T-cell (primary cell): Measurements from ENCODE around the gene ZNF423. TPM values are rescaled to one million over a fixed set of nuclear protein-coding genes. Genes with fewer than 3 reads are reported as not detected.

Source experiments
- ATAC-seq, 4 experiments: fragments of 200-7000 bp in 3 of 4; fragments of 150-1000 bp in 1 of 4; cut with Tn5 transposase; replicated peaks in 1 of 4; 1 replicate in 3 of 4; 2 replicates in 1 of 4; pipeline ENCODE4 v1.10.0; 2021; ENCODE audit warnings: moderate library complexity in 3 of 4, mild to moderate bottlenecking in 2 of 4, moderate number of reproducible peaks in 1 of 4
- CTCF ChIA-PET, 2 donors: fragments of 300-600 bp; sonication (Branson Sonifier 250); formaldehyde crosslinking; loops; one replicate each; lab custom pipeline; 2022; ENCODE audit warnings: antibody characterized with exemption in 2 of 2; lab: Charles Lee
- POLR2A ChIA-PET, 2 donors: fragments of 300-600 bp; sonication (Branson Sonifier 250); formaldehyde crosslinking; loops; one replicate each; lab custom pipeline; 2022; ENCODE audit warnings: antibody characterized with exemption in 2 of 2; lab: Charles Lee
- DNase-seq, 35 experiments: peaks; one replicate each; pipeline versions ENCODE4 v3.0.0 to v3.0.0-alpha.2; 2013 to 2023
- H3K27ac ChIP-seq: one replicate; pipeline ENCODE4 v1.5.1; 2013; ENCODE audit warnings: low read length
- H3K27me3 ChIP-seq, 2 experiments: replicated peaks in 1 of 2; 1 replicate in 1 of 2; 2 replicates in 1 of 2; pipeline versions ENCODE4 v1.6.1 to v1.7.0; 2013; ENCODE audit warnings: low read length in 1 of 2, mixed read lengths in 1 of 2; ENCODE audit not compliant: control insufficient read depth in 2 of 2, insufficient read depth in 2 of 2; ENCODE audit errors: extremely low read depth in 1 of 2
- H3K36me3 ChIP-seq, 2 donors: 1 replicate in 1 of 2; 2 replicates in 1 of 2; pipeline versions ENCODE4 v1.6.1 to v1.7.0; 2013; ENCODE audit warnings: low read length in 1 of 2; ENCODE audit not compliant: control insufficient read depth in 2 of 2, insufficient read depth in 1 of 2; ENCODE audit errors: extremely low read depth in 1 of 2
- H3K4me1 ChIP-seq, 2 experiments: 1 replicate in 1 of 2; 2 replicates in 1 of 2; pipeline versions ENCODE4 v1.6.1 to v1.7.0; 2013; ENCODE audit warnings: low read length in 2 of 2, mixed read lengths in 1 of 2; ENCODE audit not compliant: insufficient read depth in 2 of 2, control insufficient read depth in 1 of 2; ENCODE audit errors: extremely low read depth in 1 of 2
- H3K4me3 ChIP-seq, 2 donors: 1 replicate in 1 of 2; 2 replicates in 1 of 2; pipeline versions ENCODE4 v1.5.1 to v1.7.0; 2013; ENCODE audit warnings: mild to moderate bottlenecking in 2 of 2, low read length in 1 of 2, moderate library complexity in 1 of 2; ENCODE audit not compliant: control insufficient read depth in 1 of 2; ENCODE audit errors: extremely low read depth in 1 of 2
- H3K9me3 ChIP-seq: 2 replicates; pipeline ENCODE4 v1.7.0; 2013
- H3K27ac Mint-ChIP-seq, 2 donors: one replicate each; pipeline ENCODE4 v1.8.0; 2020 to 2021; ENCODE audit warnings: mild to moderate bottlenecking in 2 of 2, mixed read lengths in 2 of 2
- H3K27me3 Mint-ChIP-seq, 2 donors: one replicate each; pipeline ENCODE4 v1.8.0; 2021 to 2022; ENCODE audit warnings: mixed read lengths in 2 of 2
- H3K36me3 Mint-ChIP-seq: one replicate; pipeline ENCODE4 v1.8.0; 2021; ENCODE audit warnings: mixed read lengths
- H3K4me1 Mint-ChIP-seq, 3 donors: one replicate each; pipeline ENCODE4 v1.8.0; 2020 to 2022; ENCODE audit warnings: mixed read lengths in 3 of 3, mild to moderate bottlenecking in 1 of 3
- H3K4me3 Mint-ChIP-seq, 3 donors: one replicate each; pipeline ENCODE4 v1.8.0; 2020 to 2022; ENCODE audit warnings: mild to moderate bottlenecking in 3 of 3, mixed read lengths in 3 of 3, moderate library complexity in 3 of 3
- H3K9me3 Mint-ChIP-seq, 3 donors: one replicate each; pipeline ENCODE4 v1.8.0; 2020 to 2022; ENCODE audit warnings: mixed read lengths in 3 of 3
- WGBS: methylation state at CpG from one replicate; pipeline ENCODE4 v1.1.5; 2013; ENCODE audit warnings: missing lambda C conversion rate; ENCODE audit not compliant: insufficient coverage; 5-methylcytosine and 5-hydroxymethylcytosine counted together
- total RNA-seq, 35 experiments: library from RNA in 6 of 35; stranded (reverse) in 6 of 35; fragments of 120-200 nt in 1 of 35; gene quantifications; one replicate each; pipeline versions ENCODE4 v1.2.1 to v1.2.4 and lab custom pipeline; 2013 to 2026

The ZNF423 gene
- total RNA-seq, 5 donors from 2014 or later (not counting 1 experiment from before 2014, with no cell fraction given), result 0.07 to 0.12 TPM; not detected in 3

DNA sequence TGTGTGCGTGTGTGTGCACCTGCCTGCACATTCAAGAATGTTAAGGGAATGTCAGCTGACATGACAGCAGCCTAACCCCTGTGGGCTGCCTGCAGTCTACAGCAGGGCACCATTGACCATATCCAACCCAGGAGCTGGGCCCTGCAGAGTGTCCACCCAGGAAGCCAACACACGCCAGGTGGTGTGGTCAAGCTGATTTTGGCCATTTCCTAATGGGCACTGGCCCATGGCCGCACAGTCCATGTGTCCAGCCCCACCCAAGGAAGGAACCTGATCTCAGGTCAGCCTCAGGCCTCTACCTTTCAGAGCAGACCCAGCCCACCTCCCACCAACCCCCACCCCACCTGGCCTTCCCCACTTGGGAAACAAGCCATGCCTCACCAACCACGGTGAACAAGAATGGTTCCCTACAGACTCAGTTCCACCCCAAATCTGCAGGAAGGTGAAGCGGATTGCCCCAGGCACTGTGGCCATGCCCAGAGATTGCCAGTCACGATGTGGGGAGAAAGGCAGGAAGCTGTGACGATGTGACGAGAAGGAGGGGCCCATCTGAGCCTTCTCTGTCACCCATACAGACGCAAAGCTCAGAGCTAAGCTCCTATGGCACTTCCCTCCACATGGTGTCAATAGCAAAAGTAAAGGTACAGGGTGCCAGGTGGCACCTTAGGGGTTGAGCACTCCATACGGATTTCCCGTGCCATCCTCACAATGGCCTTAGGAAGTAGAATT lies 77.5 kb downstream of the ZNF423 start:
- WGBS, result 86% methylated on average over 3 of the region's 11 CpGs
- Mint-ChIP-seq H3K4me3 (no peak overlapping the region), H3K27ac (no peak overlapping the region), H3K4me1 (no peaks in the 10 kb centered on the region), H3K27me3 (peaks cover 3 to 7% of the 10 kb centered on the region in 2 donors), H3K36me3 (no peaks in the 10 kb centered on the region), H3K9me3 (no peaks in the 10 kb centered on the region)
- ATAC-seq (no peak), DNase-seq (no peak)
- ChIA-PET CTCF (no interaction called here), POLR2A (no interaction called here)
- Histone ChIP-seq H3K4me3 (no peak overlapping the region), H3K27ac (no peak overlapping the region), H3K4me1 (no peaks in the 10 kb centered on the region), H3K9me3 (no peaks in the 10 kb centered on the region), H3K27me3 (peaks cover 0 to 5% of the 10 kb centered on the region in 2 experiments), H3K36me3 (no peaks in the 10 kb centered on the region)

DNA sequence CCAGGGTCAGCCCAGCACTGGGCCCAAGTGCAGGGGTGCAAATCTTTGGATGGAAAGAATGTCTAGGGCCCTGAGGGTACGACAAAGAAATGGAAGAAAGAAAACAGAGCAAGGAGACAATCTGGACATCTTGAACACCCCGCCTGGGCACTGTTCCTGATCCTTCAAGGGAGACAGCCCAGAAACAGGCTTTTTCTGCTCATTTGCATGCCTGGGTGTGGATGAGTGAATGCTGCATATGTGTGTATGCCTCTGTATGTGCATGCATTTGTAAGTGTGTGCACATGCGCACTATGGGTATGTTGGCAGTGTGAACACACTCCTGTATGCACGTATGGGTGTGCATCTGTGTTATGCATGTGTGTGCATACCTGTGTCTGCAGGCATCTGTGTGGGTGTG lies 79.2 kb downstream of the ZNF423 start:
- Mint-ChIP-seq H3K4me1 (no peaks in the 10 kb centered on the region), H3K27ac (no peak overlapping the region), H3K4me3 (no peak overlapping the region), H3K9me3 (no peaks in the 10 kb centered on the region), H3K27me3 (peaks cover 3 to 7% of the 10 kb centered on the region in 2 donors), H3K36me3 (no peaks in the 10 kb centered on the region)
- ChIA-PET CTCF (no interaction called here), POLR2A (no interaction called here)
- Histone ChIP-seq H3K27ac (no peak overlapping the region), H3K4me1 (no peaks in the 10 kb centered on the region), H3K27me3 (peaks cover 0 to 5% of the 10 kb centered on the region in 2 experiments), H3K4me3 (no peak overlapping the region), H3K9me3 (no peaks in the 10 kb centered on the region), H3K36me3 (no peaks in the 10 kb centered on the region)
- no peak for DNase-seq
- WGBS, result 86% methylated on average over 4 of the region's 4 CpGs
- no peak for ATAC-seq

DNA sequence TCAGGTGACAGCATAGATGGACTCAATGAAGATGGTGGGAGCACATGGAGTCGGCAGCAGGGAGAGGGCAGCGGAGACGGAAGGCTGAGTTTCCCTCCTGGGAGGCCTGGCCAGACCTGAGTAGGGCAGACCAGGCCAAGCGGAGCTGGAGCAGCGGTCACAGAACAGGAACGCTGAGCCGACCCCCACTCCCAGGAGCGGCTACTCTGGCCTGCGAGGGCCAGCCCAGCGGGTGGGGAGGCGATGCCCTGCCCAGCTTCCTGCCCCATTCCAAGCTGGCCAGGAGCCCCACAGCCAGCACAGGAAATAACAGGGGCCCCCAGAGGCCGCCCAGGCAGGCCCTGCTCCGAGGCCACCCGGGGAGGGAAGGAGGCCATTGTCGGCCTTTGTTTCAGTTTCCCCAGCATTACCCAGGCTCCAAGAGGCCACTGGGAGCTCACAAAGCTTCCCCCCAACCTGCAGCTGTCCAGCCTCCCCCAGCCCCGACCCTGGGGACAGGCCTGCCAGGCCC lies 79.8 kb downstream of the ZNF423 start:
- ATAC-seq, result no peak
- no peak overlapping the region for H3K27ac Mint-ChIP-seq
- 81% methylated on average over 12 of the region's 16 CpGs for WGBS
- DNase-seq, result no peak
- no peaks in the 10 kb centered on the region for H3K36me3 Mint-ChIP-seq
- H3K4me1 ChIP-seq, result no peaks in the 10 kb centered on the region
- no peaks in the 10 kb centered on the region for H3K4me1 Mint-ChIP-seq
- H3K27me3 ChIP-seq, result peaks cover 0 to 5% of the 10 kb centered on the region in 2 experiments
- H3K27ac ChIP-seq, result no peak overlapping the region
- H3K9me3 ChIP-seq, result no peaks in the 10 kb centered on the region
- no peak overlapping the region for H3K4me3 ChIP-seq
- no peaks in the 10 kb centered on the region for H3K9me3 Mint-ChIP-seq
- H3K27me3 Mint-ChIP-seq, result peaks cover 3 to 7% of the 10 kb centered on the region in 2 donors
- POLR2A ChIA-PET, result no interaction called here
- H3K4me3 Mint-ChIP-seq, result no peak overlapping the region
- H3K36me3 ChIP-seq, result no peaks in the 10 kb centered on the region
- CTCF ChIA-PET, result no interaction called here

DNA sequence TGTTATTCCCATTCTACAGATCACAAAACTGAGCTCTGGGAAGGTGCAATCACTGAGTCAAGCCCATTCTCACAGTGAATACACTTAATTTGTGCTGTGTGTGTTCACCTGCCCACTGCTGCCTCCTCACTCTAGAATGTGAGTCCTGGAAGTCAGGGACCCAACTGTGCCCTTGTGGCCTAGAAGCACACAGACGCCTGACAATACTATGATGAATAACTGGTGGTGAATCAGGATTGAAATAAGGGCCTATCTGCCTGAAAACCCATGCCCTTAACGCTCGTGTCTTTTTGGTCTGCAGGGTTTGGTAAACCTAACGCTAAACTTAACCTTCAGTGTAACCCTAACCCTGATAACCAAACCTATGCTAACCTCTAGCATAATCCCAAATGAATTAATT lies 80.3 kb downstream of the ZNF423 start:
- Mint-ChIP-seq H3K27ac (no peak overlapping the region), H3K36me3 (no peaks in the 10 kb centered on the region), H3K4me1 (no peaks in the 10 kb centered on the region), H3K9me3 (no peaks in the 10 kb centered on the region), H3K27me3 (peaks cover 3 to 7% of the 10 kb centered on the region in 2 donors), H3K4me3 (no peak overlapping the region)
- ChIA-PET POLR2A (no interaction called here), CTCF (no interaction called here)
- Histone ChIP-seq H3K36me3 (no peaks in the 10 kb centered on the region), H3K27ac (no peak overlapping the region), H3K4me3 (no peak overlapping the region), H3K4me1 (no peaks in the 10 kb centered on the region), H3K27me3 (peaks cover 0 to 5% of the 10 kb centered on the region in 2 experiments), H3K9me3 (no peaks in the 10 kb centered on the region)
- ATAC-seq (no peak), DNase-seq (no peak)
- no CpG with 5 or more reads among the region's 4 CpGs for WGBS

DNA sequence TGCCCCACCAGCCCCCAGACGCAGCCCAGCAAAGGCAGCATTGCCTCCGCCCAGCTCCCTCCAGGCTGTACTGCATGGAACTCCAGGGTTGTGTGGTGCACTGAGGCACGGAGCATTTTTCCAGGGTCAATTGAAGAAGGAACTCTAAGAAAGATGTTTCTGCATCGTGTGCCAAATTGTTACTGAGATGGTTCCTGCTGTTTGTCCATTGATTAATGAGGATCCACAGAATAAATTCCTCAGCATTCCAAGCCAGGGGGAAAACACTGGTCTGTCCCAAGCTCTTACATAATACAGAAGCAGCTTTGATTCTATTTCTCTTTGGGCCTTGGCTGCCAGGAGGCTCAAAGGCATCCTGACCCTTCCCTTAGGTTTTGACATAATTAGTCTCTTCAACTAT lies 80.9 kb downstream of the ZNF423 start:
- Mint-ChIP-seq H3K4me1 (no peaks in the 10 kb centered on the region), H3K4me3 (no peak overlapping the region), H3K27ac (no peak overlapping the region), H3K27me3 (peaks cover 3 to 7% of the 10 kb centered on the region in 2 donors), H3K36me3 (no peaks in the 10 kb centered on the region), H3K9me3 (no peaks in the 10 kb centered on the region)
- WGBS, result 82% methylated on average over 3 of the region's 4 CpGs
- peaks cover 0 to 5% of the 10 kb centered on the region in 2 experiments for H3K27me3 ChIP-seq
- H3K4me3 ChIP-seq, result no peak overlapping the region
- H3K4me1 ChIP-seq, result no peaks in the 10 kb centered on the region
- ATAC-seq, result no peak
- POLR2A ChIA-PET, result no interaction called here
- no peak overlapping the region for H3K27ac ChIP-seq
- CTCF ChIA-PET, result no interaction called here
- no peaks in the 10 kb centered on the region for H3K9me3 ChIP-seq
- DNase-seq, result no peak
- H3K36me3 ChIP-seq, result no peaks in the 10 kb centered on the region

DNA sequence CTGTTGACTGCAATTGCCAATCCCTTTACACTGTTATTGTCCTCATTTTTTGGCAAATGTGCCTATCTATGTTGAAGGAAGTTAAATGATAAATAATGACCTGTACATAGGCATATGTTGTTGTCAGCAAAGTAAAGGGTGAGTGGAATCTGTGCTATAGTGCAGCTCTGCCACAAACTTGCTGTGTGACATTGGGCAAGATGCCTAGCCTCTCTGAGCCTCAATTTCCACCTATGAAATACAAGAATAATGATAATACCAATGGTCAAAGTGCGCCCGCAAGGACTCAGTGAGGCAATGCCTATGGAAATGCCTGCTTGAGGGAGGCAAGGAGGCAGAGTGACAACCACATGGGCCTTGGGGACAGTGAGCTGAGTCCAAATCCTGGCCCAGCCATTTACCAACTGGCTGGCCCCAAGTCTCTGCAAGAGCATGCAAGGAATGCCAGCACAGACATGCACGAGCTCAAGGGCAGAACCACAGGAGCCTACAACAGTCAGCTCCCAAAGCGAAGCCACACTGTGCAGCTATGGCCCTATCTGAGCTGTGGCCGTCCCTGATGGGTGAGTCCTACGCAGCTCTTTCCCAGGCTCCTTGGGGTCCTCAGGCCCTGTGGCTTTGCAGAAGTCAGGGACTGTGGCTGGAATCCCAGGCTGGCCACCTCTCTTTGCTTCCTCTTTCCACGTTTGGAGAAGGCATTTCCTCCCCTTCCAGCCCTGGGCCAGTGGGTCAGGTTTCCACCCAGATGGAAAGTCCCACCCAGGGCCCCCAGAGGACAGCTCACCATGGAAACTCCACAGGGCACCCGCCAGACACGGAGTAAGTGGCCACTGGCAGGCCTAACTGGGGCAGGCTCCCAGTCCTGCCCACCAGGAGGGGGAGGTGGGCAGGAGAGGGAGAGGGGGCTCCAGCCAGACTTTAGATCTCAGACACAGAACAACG lies 82.1 kb downstream of the ZNF423 start:
- no peak overlapping the region for H3K27ac Mint-ChIP-seq
- Histone ChIP-seq H3K4me3 (no peak overlapping the region), H3K27ac (no peak overlapping the region), H3K9me3 (no peaks in the 10 kb centered on the region), H3K27me3 (peaks cover 0 to 7% of the 10 kb centered on the region in 2 experiments), H3K36me3 (no peaks in the 10 kb centered on the region), H3K4me1 (no peaks in the 10 kb centered on the region)
- ChIA-PET POLR2A (no interaction called here), CTCF (no interaction called here)
- no peaks in the 10 kb centered on the region for H3K4me1 Mint-ChIP-seq
- H3K27me3 Mint-ChIP-seq, result peaks cover 0 to 2% of the 10 kb centered on the region in 2 donors
- WGBS, result 75% methylated on average over 7 of the region's 10 CpGs
- DNase-seq (no peak), ATAC-seq (no peak)
- H3K9me3 Mint-ChIP-seq, result no peaks in the 10 kb centered on the region
- H3K4me3 Mint-ChIP-seq, result no peak overlapping the region
- H3K36me3 Mint-ChIP-seq, result no peaks in the 10 kb centered on the region
